ENCODE data around the gene PSMB3. TPM values are rescaled to one million over a fixed set of nuclear protein-coding genes. Genes with fewer than 3 reads are reported as not detected.
A peak's percentile ranks its signal among the peaks of the same experiment; 100 is the strongest.

PSMB3 gene
- total RNA-seq, 1 donor from 2014 or later: 141 TPM

GRCh38 chr17:38731526-38732294 is 20.8 kb upstream of the PSMB3 start:
- intact Hi-C loops (cut with DNase I): loop anchor here (2.0 to 10.0 kb wide), 2 partner anchors 19 to 423 kb away; partner anchors contain the start of gene PLXDC1
- DNase-seq (ENCODE audit: low spot score): no peak

- DNase-seq (ENCODE audit: low spot score): no peak
- intact Hi-C loops (cut with DNase I): loop anchor here (10.0 kb wide), 1 partner anchor 422 kb away; the partner anchor contains the start of gene PLXDC1
These were observed 19.9 kb upstream of the PSMB3 start for GRCh38 chr17:38732376-38733281.

GRCh38 chr17:38733282-38733981 is 19.1 kb upstream of the PSMB3 start:
- no peak for DNase-seq (ENCODE audit: low spot score)
- intact Hi-C loops (cut with DNase I): loop anchor here (10.0 kb wide), 1 partner anchor 421 kb away; the partner anchor contains the start of gene PLXDC1

- intact Hi-C loops (cut with DNase I): loop anchor here (10.0 kb wide), 1 partner anchor 421 kb away; the partner anchor contains the start of gene PLXDC1
- DNase-seq (ENCODE audit: low spot score): no peak
These were observed 18.3 kb upstream of the PSMB3 start for GRCh38 chr17:38733982-38734973.

GRCh38 chr17:38735161-38735997 is 17.2 kb upstream of the PSMB3 start:
- intact Hi-C loops (cut with DNase I): loop anchor here (1.0 to 10.0 kb wide), 2 partner anchors 58 to 419 kb away; partner anchors contain the start of gene PLXDC1
- peak; percentile 86 for DNase-seq (ENCODE audit: low spot score)

- intact Hi-C loops (cut with DNase I): loop anchor here (10.0 kb wide), 1 partner anchor 417 kb away; the partner anchor contains the start of gene PLXDC1
These were observed 14.4 kb upstream of the PSMB3 start for GRCh38 chr17:38738007-38738662.

GRCh38 chr17:38738686-38739085 is 13.9 kb upstream of the PSMB3 start:
- intact Hi-C loops (cut with DNase I): loop anchor here (10.0 kb wide), 1 partner anchor 416 kb away; the partner anchor contains the start of gene PLXDC1
- DNase-seq (ENCODE audit: low spot score): no peak

More at GRCh38 chr17:38738007-38738662, 14.4 kb upstream of the PSMB3 start:
- no peak for DNase-seq (ENCODE audit: low spot score)

- no peak for DNase-seq (ENCODE audit: low spot score)
- intact Hi-C loops (cut with DNase I): loop anchor here (10.0 kb wide), 1 partner anchor 415 kb away; the partner anchor contains the start of gene PLXDC1
These were observed 13.2 kb upstream of the PSMB3 start for GRCh38 chr17:38739305-38739704.

- no peak for DNase-seq (ENCODE audit: low spot score)
- intact Hi-C loops (cut with DNase I): no loop called here
These were observed 12.5 kb upstream of the PSMB3 start for GRCh38 chr17:38740044-38740443.

GRCh38 chr17:38740806-38741205 is 11.7 kb upstream of the PSMB3 start:
- no peak for DNase-seq (ENCODE audit: low spot score)
- intact Hi-C loops (cut with DNase I): no loop called here

GRCh38 chr17:38741461-38741860 is 11.1 kb upstream of the PSMB3 start:
- intact Hi-C loops (cut with DNase I): no loop called here
- no peak for DNase-seq (ENCODE audit: low spot score)

GRCh38 chr17:38741921-38742410 is 10.6 kb upstream of the PSMB3 start:
- intact Hi-C loops (cut with DNase I): no loop called here
- DNase-seq (ENCODE audit: low spot score): no peak

- DNase-seq (ENCODE audit: low spot score): no peak
- intact Hi-C loops (cut with DNase I): no loop called here
These were observed 9.9 kb upstream of the PSMB3 start for GRCh38 chr17:38742411-38743308.

- intact Hi-C loops (cut with DNase I): no loop called here
- no peak for DNase-seq (ENCODE audit: low spot score)
These were observed 8.9 kb upstream of the PSMB3 start for GRCh38 chr17:38743556-38744171.

GRCh38 chr17:38745545-38745944 is 7.0 kb upstream of the PSMB3 start:
- intact Hi-C loops (cut with DNase I): loop anchor here (5.0 kb wide), 1 partner anchor 293 kb away; no protein-coding TSS in a partner anchor
- DNase-seq (ENCODE audit: low spot score): no peak
